ENCODE measurements around the gene CACNG1. TPM values are rescaled to one million over a fixed set of nuclear protein-coding genes. Genes with fewer than 3 reads are reported as not detected.
"Not testable (repeated sequence)": the region's sequence is repeated elsewhere in the genome, so short reads cannot be mapped to it uniquely, and the experiment has no call there.

CACNG1 gene
- total RNA-seq, 1 experiment from 2014 or later, result not detected

GRCh38 chr17:67095803-67096202 is 51.4 kb downstream of the CACNG1 start:
- Histone ChIP-seq H3K27ac (ENCODE audit: low read length) (no peak overlapping the region), H3K4me2 (ENCODE audit: low read depth, low read length, poor library complexity, severe bottlenecking) (no peak overlapping the region), H3K27me3 (ENCODE audit: low read length) (no peaks in the 10 kb centered on the region), H3K36me3 (ENCODE audit: insufficient read depth, low read length) (peaks cover 8% of the 10 kb centered on the region; the same call in 1 of the 2 replicates), H2AFZ (ENCODE audit: low read length) (no peak overlapping the region), H4K20me1 (ENCODE audit: insufficient read depth, low read depth, low read length) (no peaks in the 10 kb centered on the region), H3K9ac (ENCODE audit: low read length) (no peak overlapping the region), H3K9me2 (replicated peaks; ENCODE audit: insufficient read depth, low read length) (no peaks in the 10 kb centered on the region), H3K79me2 (ENCODE audit: low read length) (peaks cover 77% of the 10 kb centered on the region), H3K4me1 (ENCODE audit: low read length) (peaks cover 4% of the 10 kb centered on the region), H3K9me3 (ENCODE audit: low read length) (no peaks in the 10 kb centered on the region), H3K4me3 (ENCODE audit: low read length) (no peak overlapping the region)
- DNase-seq, result no peak

GRCh38 chr17:67096609-67097008 is 52.3 kb downstream of the CACNG1 start:
- Histone ChIP-seq H3K4me1 (ENCODE audit: low read length) (peaks cover 4% of the 10 kb centered on the region), H3K27ac (ENCODE audit: low read length) (no peak overlapping the region), H3K27me3 (ENCODE audit: low read length) (no peaks in the 10 kb centered on the region), H3K36me3 (ENCODE audit: insufficient read depth, low read length) (peaks cover 7% of the 10 kb centered on the region; the same call in 1 of the 2 replicates), H3K9me3 (ENCODE audit: low read length) (no peaks in the 10 kb centered on the region), H3K4me2 (ENCODE audit: low read depth, low read length, poor library complexity, severe bottlenecking) (no peak overlapping the region), H3K9me2 (replicated peaks; ENCODE audit: insufficient read depth, low read length) (no peaks in the 10 kb centered on the region), H3K4me3 (ENCODE audit: low read length) (no peak overlapping the region), H3K9ac (ENCODE audit: low read length) (no peak overlapping the region), H2AFZ (ENCODE audit: low read length) (no peak overlapping the region), H4K20me1 (ENCODE audit: insufficient read depth, low read depth, low read length) (no peaks in the 10 kb centered on the region), H3K79me2 (ENCODE audit: low read length) (peaks cover 77% of the 10 kb centered on the region)
- no peak for DNase-seq

- Histone ChIP-seq H3K9me2 (replicated peaks; ENCODE audit: insufficient read depth, low read length) (no peaks in the 10 kb centered on the region), H3K4me2 (ENCODE audit: low read depth, low read length, poor library complexity, severe bottlenecking) (no peak overlapping the region), H3K4me3 (ENCODE audit: low read length) (no peak overlapping the region), H3K4me1 (ENCODE audit: low read length) (peaks cover 4% of the 10 kb centered on the region), H3K9ac (ENCODE audit: low read length) (no peak overlapping the region), H3K27me3 (ENCODE audit: low read length) (no peaks in the 10 kb centered on the region), H4K20me1 (ENCODE audit: insufficient read depth, low read depth, low read length) (no peaks in the 10 kb centered on the region), H3K9me3 (ENCODE audit: low read length) (no peaks in the 10 kb centered on the region), H3K36me3 (ENCODE audit: insufficient read depth, low read length) (no peaks in the 10 kb centered on the region), H3K27ac (ENCODE audit: low read length) (no peak overlapping the region), H3K79me2 (ENCODE audit: low read length) (peaks cover 78% of the 10 kb centered on the region), H2AFZ (ENCODE audit: low read length) (no peak overlapping the region)
- DNase-seq, result no peak
Measured at GRCh38 chr17:67098006-67098405, 53.7 kb downstream of the CACNG1 start.

DNA sequence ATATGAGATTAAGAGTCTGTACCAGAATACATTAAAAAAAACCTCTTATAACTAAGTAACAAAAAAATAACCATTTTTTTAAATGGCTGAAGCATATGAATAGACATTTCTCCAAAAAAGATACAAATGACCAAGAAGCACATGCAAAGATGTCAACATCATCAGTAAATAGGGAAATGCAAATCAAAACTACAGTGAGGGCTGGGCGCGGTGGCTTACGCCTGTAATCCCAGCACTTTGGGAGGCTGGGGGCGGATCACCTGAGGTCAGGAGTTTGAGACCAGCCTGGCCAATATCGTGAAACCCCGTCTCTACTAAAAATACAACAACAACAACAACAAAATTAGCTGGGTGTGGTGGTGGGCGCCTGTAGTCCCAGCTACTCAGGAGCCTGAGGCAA is 60.3 kb downstream of the CACNG1 start:
- H3K4me1 ChIP-seq (ENCODE audit: low read length); H2AFZ ChIP-seq (ENCODE audit: low read length); H3K27me3 ChIP-seq (ENCODE audit: low read length); H4K20me1 ChIP-seq (ENCODE audit: insufficient read depth, low read depth, low read length); H3K9me3 ChIP-seq (ENCODE audit: low read length); H3K9me2 ChIP-seq (replicated peaks; ENCODE audit: insufficient read depth, low read length); DNase-seq; H3K4me2 ChIP-seq (ENCODE audit: low read depth, low read length, poor library complexity, severe bottlenecking); H3K9ac ChIP-seq (ENCODE audit: low read length); H3K4me3 ChIP-seq (ENCODE audit: low read length); H3K27ac ChIP-seq (ENCODE audit: low read length): not testable (repeated sequence)
- peaks cover 36% of the 10 kb centered on the region for H3K36me3 ChIP-seq (ENCODE audit: insufficient read depth, low read length)
- peaks cover 47% of the 10 kb centered on the region for H3K79me2 ChIP-seq (ENCODE audit: low read length)

- Histone ChIP-seq H3K9me3 (ENCODE audit: low read length) (no peaks in the 10 kb centered on the region), H4K20me1 (ENCODE audit: insufficient read depth, low read depth, low read length) (no peaks in the 10 kb centered on the region), H3K79me2 (ENCODE audit: low read length) (peaks cover 41% of the 10 kb centered on the region), H3K4me2 (ENCODE audit: low read depth, low read length, poor library complexity, severe bottlenecking) (no peak overlapping the region), H3K9me2 (replicated peaks; ENCODE audit: insufficient read depth, low read length) (no peaks in the 10 kb centered on the region), H3K9ac (ENCODE audit: low read length) (no peak overlapping the region), H2AFZ (ENCODE audit: low read length) (no peak overlapping the region), H3K27ac (ENCODE audit: low read length) (no peak overlapping the region), H3K4me3 (ENCODE audit: low read length) (no peak overlapping the region), H3K27me3 (ENCODE audit: low read length) (no peaks in the 10 kb centered on the region), H3K4me1 (ENCODE audit: low read length) (no peaks in the 10 kb centered on the region; the same call in 1 of the 2 replicates), H3K36me3 (ENCODE audit: insufficient read depth, low read length) (peaks cover 36% of the 10 kb centered on the region)
- DNase-seq, result no peak
Measured at GRCh38 chr17:67105213-67105612, 60.9 kb downstream of the CACNG1 start.

Other genes starting within 250 kb of the CACNG1 start
- gene CACNG5, start 209.4 kb upstream of the CACNG1 start, total RNA-seq (2014; rRNA removed; shearing (Covaris generic); ENCODE audit: low replicate concordance), result not detected in 2 replicates
- not detected in 2 replicates for gene CACNG4, start 79.8 kb upstream of the CACNG1 start, total RNA-seq (2014; rRNA removed; shearing (Covaris generic); ENCODE audit: low replicate concordance)
- gene HELZ, start 200.6 kb downstream of the CACNG1 start, total RNA-seq (2014; rRNA removed; shearing (Covaris generic); ENCODE audit: low replicate concordance), result 54.9 and 77.9 TPM in 2 replicates

All from Karpas-422 (cell line).